ENCODE measurements around the gene IQSEC3.
A peak's percentile ranks its signal among the peaks of the same experiment; 100 is the strongest.

Gene IQSEC3

DNA sequence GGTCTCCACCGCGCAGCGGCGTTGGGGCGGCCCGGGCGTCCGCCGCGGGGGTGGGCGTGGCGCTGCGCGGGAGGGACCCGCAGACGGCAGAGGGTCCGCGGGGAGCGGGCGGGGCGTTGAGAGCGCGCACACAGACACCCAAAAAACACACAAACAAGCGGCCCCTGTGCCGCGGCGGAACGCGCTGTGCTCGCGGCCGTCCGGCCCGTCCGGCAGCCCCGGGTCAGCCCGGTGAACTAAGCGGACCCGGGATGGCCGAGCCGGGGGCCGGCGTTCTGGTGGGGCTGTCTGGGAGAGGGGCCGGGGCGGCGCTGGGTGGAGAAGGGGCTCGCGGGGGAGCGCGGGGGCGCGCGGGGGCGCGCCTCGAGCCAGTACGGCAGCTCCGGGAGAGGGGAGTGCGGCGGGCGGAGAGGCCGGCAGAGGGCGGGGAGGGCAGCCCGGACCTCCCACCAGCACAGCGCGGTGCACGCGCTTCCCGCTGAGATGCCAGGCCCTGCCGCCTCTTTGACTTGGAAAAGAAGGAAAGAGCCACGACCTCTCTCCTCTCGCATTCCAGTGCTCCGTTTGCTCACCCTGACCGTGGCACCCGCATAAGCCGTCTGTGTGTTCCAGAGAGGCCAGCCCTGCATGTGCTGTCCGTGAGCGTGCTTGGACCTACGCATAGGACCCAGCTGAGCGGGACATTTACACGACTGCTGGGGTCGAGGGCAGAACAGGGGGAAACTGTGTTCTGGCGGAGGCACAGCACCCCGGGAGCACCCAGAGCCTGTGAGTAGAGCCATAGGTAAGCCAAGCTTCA is 137.1 kb downstream of the IQSEC3 start:
- H3K4me3 ChIP-seq (ENCODE audit: low read depth, low read length) = peak overlapping the region; percentile 61
- H2AFZ ChIP-seq (ENCODE audit: low read length, unreplicated experiment) = no peak overlapping the region
- H3K36me3 ChIP-seq (ENCODE audit: insufficient read depth, low read length) = no peaks in the 10 kb centered on the region
- H3K4me1 ChIP-seq (ENCODE audit: control insufficient read depth, insufficient read depth, low read length, unreplicated experiment) = peaks cover 11% of the 10 kb centered on the region
- no peak overlapping the region for H3K27ac ChIP-seq (ENCODE audit: low read depth, low read length)
- H3K79me2 ChIP-seq (ENCODE audit: control insufficient read depth, insufficient read depth, low read length, unreplicated experiment) = no peaks in the 10 kb centered on the region
- H3K27me3 ChIP-seq (ENCODE audit: insufficient read depth, low read length) = peaks cover 79% of the 10 kb centered on the region

- H3K36me3 ChIP-seq (ENCODE audit: insufficient read depth, low read length) = no peaks in the 10 kb centered on the region
- no peak overlapping the region for H2AFZ ChIP-seq (ENCODE audit: low read length, unreplicated experiment)
- no peaks in the 10 kb centered on the region for H3K79me2 ChIP-seq (ENCODE audit: control insufficient read depth, insufficient read depth, low read length, unreplicated experiment)
- peaks cover 82% of the 10 kb centered on the region for H3K27me3 ChIP-seq (ENCODE audit: insufficient read depth, low read length)
- H3K4me1 ChIP-seq (ENCODE audit: control insufficient read depth, insufficient read depth, low read length, unreplicated experiment) = peaks cover 6% of the 10 kb centered on the region
- H3K27ac ChIP-seq (ENCODE audit: low read depth, low read length) = no peak overlapping the region
- no peak overlapping the region; the same call in 1 of the 2 replicates for H3K4me3 ChIP-seq (ENCODE audit: low read depth, low read length)
These were observed 137.7 kb downstream of the IQSEC3 start for GRCh38 chr12:204261-204678.

GRCh38 chr12:205026-205425 is 138.5 kb downstream of the IQSEC3 start:
- H3K36me3 ChIP-seq (ENCODE audit: insufficient read depth, low read length) = no peaks in the 10 kb centered on the region
- H3K27me3 ChIP-seq (ENCODE audit: insufficient read depth, low read length) = peaks cover 85% of the 10 kb centered on the region
- H3K79me2 ChIP-seq (ENCODE audit: control insufficient read depth, insufficient read depth, low read length, unreplicated experiment) = no peaks in the 10 kb centered on the region
- H2AFZ ChIP-seq (ENCODE audit: low read length, unreplicated experiment) = no peak overlapping the region
- H3K4me1 ChIP-seq (ENCODE audit: control insufficient read depth, insufficient read depth, low read length, unreplicated experiment) = no peaks in the 10 kb centered on the region
- no peak overlapping the region for H3K4me3 ChIP-seq (ENCODE audit: low read depth, low read length)
- no peak overlapping the region for H3K27ac ChIP-seq (ENCODE audit: low read depth, low read length)

DNA sequence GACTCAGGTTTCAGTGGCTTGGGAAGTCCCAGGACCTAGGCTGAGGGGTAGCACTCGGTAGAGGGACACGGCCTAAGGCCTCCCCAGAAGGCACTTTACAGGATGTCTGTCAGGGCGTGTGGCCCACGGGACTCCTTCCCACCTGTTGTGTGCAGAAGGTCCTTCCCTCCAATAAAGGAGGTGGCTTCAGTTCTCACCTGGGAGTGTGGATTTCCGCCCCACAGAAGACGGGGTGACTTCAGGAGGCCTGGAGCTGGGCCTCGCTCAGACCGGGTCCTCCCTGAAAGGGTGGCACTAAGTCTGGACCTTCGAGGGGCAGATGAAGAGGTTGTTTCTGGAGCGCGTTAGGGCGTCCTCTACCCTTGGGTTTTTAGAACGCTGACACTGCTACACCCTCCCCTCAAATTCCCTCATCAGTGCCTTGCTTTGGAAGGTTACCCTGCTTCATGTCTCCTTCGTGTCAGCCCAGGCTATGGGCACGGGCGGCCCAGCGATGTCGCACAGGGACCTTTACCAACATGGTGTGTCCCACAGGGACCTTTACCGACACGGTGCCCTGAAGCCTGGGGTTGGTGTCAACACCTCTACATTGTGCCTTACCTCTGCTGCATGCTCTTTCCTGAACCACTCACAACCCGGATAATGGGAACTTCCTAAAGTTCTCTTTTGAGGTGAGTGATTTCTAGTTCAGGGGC is 140.3 kb downstream of the IQSEC3 start:
- H3K4me3 ChIP-seq (ENCODE audit: low read depth, low read length) = no peak overlapping the region
- no peak overlapping the region for H3K27ac ChIP-seq (ENCODE audit: low read depth, low read length)
- H2AFZ ChIP-seq (ENCODE audit: low read length, unreplicated experiment) = no peak overlapping the region
- H3K79me2 ChIP-seq (ENCODE audit: control insufficient read depth, insufficient read depth, low read length, unreplicated experiment) = no peaks in the 10 kb centered on the region
- H3K36me3 ChIP-seq (ENCODE audit: insufficient read depth, low read length) = no peaks in the 10 kb centered on the region
- H3K27me3 ChIP-seq (ENCODE audit: insufficient read depth, low read length) = peaks cover 87% of the 10 kb centered on the region
- no peaks in the 10 kb centered on the region for H3K4me1 ChIP-seq (ENCODE audit: control insufficient read depth, insufficient read depth, low read length, unreplicated experiment)

DNA sequence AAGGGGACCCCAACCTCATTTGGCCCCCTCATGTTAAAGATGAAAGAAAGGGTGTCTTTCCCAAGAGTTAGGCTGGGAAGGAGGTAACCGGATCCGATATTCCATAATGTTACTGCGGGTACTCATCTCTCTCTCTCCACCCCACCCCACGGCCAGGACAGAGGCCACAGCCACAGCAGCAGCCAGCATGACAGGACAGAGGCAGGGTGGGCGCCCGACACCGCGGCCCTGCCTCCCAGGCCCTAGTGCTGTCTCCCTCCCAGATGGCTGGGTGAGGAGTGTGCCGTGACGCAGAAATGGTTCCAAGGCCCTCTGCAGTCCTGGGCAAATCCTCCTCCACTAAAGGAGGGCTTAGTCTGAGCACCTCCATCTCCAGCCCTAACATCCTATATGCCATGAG is 141.2 kb downstream of the IQSEC3 start:
- Histone ChIP-seq H3K4me3 (ENCODE audit: low read depth, low read length) (no peak overlapping the region), H3K36me3 (ENCODE audit: insufficient read depth, low read length) (no peaks in the 10 kb centered on the region), H3K27me3 (ENCODE audit: insufficient read depth, low read length) (peaks cover 86% of the 10 kb centered on the region), H3K79me2 (ENCODE audit: control insufficient read depth, insufficient read depth, low read length, unreplicated experiment) (no peaks in the 10 kb centered on the region), H3K27ac (ENCODE audit: low read depth, low read length) (no peak overlapping the region), H3K4me1 (ENCODE audit: control insufficient read depth, insufficient read depth, low read length, unreplicated experiment) (no peaks in the 10 kb centered on the region), H2AFZ (ENCODE audit: low read length, unreplicated experiment) (no peak overlapping the region)

GRCh38 chr12:208813-209212 is 142.2 kb downstream of the IQSEC3 start:
- H3K4me3 ChIP-seq (ENCODE audit: low read depth, low read length) = no peak overlapping the region
- H3K27me3 ChIP-seq (ENCODE audit: insufficient read depth, low read length) = peaks cover 88% of the 10 kb centered on the region
- no peaks in the 10 kb centered on the region for H3K36me3 ChIP-seq (ENCODE audit: insufficient read depth, low read length)
- H3K79me2 ChIP-seq (ENCODE audit: control insufficient read depth, insufficient read depth, low read length, unreplicated experiment) = no peaks in the 10 kb centered on the region
- H3K27ac ChIP-seq (ENCODE audit: low read depth, low read length) = no peak overlapping the region
- no peak overlapping the region for H2AFZ ChIP-seq (ENCODE audit: low read length, unreplicated experiment)
- no peaks in the 10 kb centered on the region for H3K4me1 ChIP-seq (ENCODE audit: control insufficient read depth, insufficient read depth, low read length, unreplicated experiment)

- H3K27me3 ChIP-seq (ENCODE audit: insufficient read depth, low read length) = peaks cover 87% of the 10 kb centered on the region
- no peaks in the 10 kb centered on the region for H3K4me1 ChIP-seq (ENCODE audit: control insufficient read depth, insufficient read depth, low read length, unreplicated experiment)
These were observed 142.7 kb downstream of the IQSEC3 start for GRCh38 chr12:209246-209645.

DNA sequence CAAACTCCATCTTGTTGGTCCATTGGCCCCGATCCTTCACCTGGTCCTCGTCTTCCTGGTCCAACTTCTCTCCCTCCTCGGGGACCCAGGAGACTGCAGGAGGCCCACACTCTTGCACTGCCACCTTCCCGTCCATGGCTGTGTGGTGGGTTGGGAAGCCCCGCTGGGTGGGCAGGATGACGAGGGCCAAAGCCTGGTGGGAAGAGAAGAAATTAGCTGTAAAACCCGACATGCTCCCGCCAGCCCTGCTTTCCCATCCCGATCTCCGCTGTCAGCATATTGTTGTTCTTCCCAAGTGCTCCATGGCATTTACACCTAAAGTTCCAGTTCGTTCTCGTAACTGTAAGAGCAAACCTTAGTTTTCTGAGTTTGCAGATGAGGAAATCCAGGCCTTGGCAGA is 143.3 kb downstream of the IQSEC3 start:
- Histone ChIP-seq H3K4me3 (ENCODE audit: low read depth, low read length) (no peak overlapping the region), H3K27me3 (ENCODE audit: insufficient read depth, low read length) (peaks cover 87% of the 10 kb centered on the region), H3K4me1 (ENCODE audit: control insufficient read depth, insufficient read depth, low read length, unreplicated experiment) (no peaks in the 10 kb centered on the region), H3K27ac (ENCODE audit: low read depth, low read length) (no peak overlapping the region), H3K36me3 (ENCODE audit: insufficient read depth, low read length) (no peaks in the 10 kb centered on the region), H2AFZ (ENCODE audit: low read length, unreplicated experiment) (no peak overlapping the region), H3K79me2 (ENCODE audit: control insufficient read depth, insufficient read depth, low read length, unreplicated experiment) (no peaks in the 10 kb centered on the region)

More at GRCh38 chr12:209246-209645, 142.7 kb downstream of the IQSEC3 start:
- H3K79me2 ChIP-seq (ENCODE audit: control insufficient read depth, insufficient read depth, low read length, unreplicated experiment) = no peaks in the 10 kb centered on the region
- H3K36me3 ChIP-seq (ENCODE audit: insufficient read depth, low read length) = no peaks in the 10 kb centered on the region
- no peak overlapping the region for H2AFZ ChIP-seq (ENCODE audit: low read length, unreplicated experiment)
- H3K4me3 ChIP-seq (ENCODE audit: low read depth, low read length) = no peak overlapping the region
- H3K27ac ChIP-seq (ENCODE audit: low read depth, low read length) = no peak overlapping the region

DNA sequence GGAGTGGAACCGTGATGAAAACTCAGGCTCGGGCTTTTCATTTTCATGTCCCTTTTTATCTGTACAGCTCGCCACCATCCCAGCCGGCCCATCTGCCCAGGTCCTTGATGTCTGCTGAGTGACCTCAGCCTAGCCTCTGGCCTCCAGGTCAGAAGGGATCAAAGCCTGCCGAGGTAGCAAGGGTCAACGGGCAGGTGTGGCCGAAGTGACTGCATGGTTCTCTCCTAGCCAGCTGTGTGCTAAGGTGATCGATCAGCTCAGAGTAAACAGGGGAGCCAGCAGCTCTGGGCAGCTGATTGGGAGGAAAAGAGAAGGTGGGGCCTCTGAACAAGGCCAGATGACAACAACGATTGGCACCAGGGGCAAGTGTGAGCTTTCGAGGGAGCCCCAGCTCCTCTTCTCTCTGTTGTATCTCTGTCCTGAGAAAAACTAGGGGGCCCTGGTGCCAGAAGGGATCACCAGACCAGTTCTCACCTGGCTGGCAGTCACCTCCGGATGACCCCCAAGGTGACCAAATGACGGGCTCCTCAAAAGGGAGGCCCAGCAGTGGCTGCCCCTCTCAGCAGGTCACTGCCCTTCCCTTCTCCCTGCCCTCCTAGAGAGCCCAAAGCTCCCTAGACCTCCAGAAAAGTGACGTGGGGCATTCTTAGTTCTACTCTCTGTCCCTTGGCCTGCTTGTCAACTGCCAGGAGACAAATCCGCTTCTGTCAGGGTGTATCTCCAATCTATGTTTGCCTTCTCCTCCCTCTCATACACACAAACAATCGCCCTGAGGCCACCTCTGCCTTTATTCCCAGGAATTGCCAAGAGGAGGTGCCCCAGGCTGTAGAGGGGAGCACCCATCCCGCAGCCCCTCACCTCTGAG is 143.9 kb downstream of the IQSEC3 start:
- H3K4me3 ChIP-seq (ENCODE audit: low read depth, low read length) = no peak overlapping the region
- H3K79me2 ChIP-seq (ENCODE audit: control insufficient read depth, insufficient read depth, low read length, unreplicated experiment) = no peaks in the 10 kb centered on the region
- H3K27me3 ChIP-seq (ENCODE audit: insufficient read depth, low read length) = peaks cover 87% of the 10 kb centered on the region
- H2AFZ ChIP-seq (ENCODE audit: low read length, unreplicated experiment) = no peak overlapping the region
- no peaks in the 10 kb centered on the region for H3K36me3 ChIP-seq (ENCODE audit: insufficient read depth, low read length)
- no peaks in the 10 kb centered on the region for H3K4me1 ChIP-seq (ENCODE audit: control insufficient read depth, insufficient read depth, low read length, unreplicated experiment)
- no peak overlapping the region for H3K27ac ChIP-seq (ENCODE audit: low read depth, low read length)

GRCh38 chr12:211142-211465 is 144.5 kb downstream of the IQSEC3 start:
- Histone ChIP-seq H3K79me2 (ENCODE audit: control insufficient read depth, insufficient read depth, low read length, unreplicated experiment) (no peaks in the 10 kb centered on the region), H3K27ac (ENCODE audit: low read depth, low read length) (no peak overlapping the region), H3K4me3 (ENCODE audit: low read depth, low read length) (no peak overlapping the region), H2AFZ (ENCODE audit: low read length, unreplicated experiment) (no peak overlapping the region), H3K36me3 (ENCODE audit: insufficient read depth, low read length) (no peaks in the 10 kb centered on the region), H3K4me1 (ENCODE audit: control insufficient read depth, insufficient read depth, low read length, unreplicated experiment) (no peaks in the 10 kb centered on the region), H3K27me3 (ENCODE audit: insufficient read depth, low read length) (peaks cover 85% of the 10 kb centered on the region)

Data from ACC112 (cell line).